ENCODE measurements around the gene NSD2. TPM values are rescaled to one million over a fixed set of nuclear protein-coding genes. Genes with fewer than 3 reads are reported as not detected.

NSD2 gene
- total RNA-seq, 1 experiment from 2014 or later, result 122 TPM

GRCh38 chr4:1890979-1891570, 19.9 kb downstream of the NSD2 start:
- Histone ChIP-seq H3K4me1 (no peaks in the 10 kb centered on the region), H3K27me3 (replicated peaks; ENCODE audit: control insufficient read depth, insufficient read depth, low read length) (no peaks in the 10 kb centered on the region), H3K4me3 (ENCODE audit: low read depth, low read length) (no peak overlapping the region), H3K9me3 (no peaks in the 10 kb centered on the region), H3K36me3 (ENCODE audit: control insufficient read depth, insufficient read depth, low read length) (no peaks in the 10 kb centered on the region; the same call in 1 of the 2 replicates)
- ChIA-PET POLR2A (no interaction called here), CTCF (interaction anchor here (1.2 kb wide), 1 partner anchor 9 kb away, joined by 3 read pairs; no protein-coding TSS in a partner anchor)
- no peak for TF ChIP-seq CTCF (IDR thresholded peaks at IDR 0.05; ENCODE audit: insufficient read depth in 1 of 2, low read depth in 1 of 2, low read length in 1 of 2, severe bottlenecking in 1 of 2, unreplicated experiment in 1 of 2)
- Mint-ChIP-seq H3K4me3 (ENCODE audit: unreplicated experiment) (no peak overlapping the region), H3K4me1 (ENCODE audit: low read depth, unreplicated experiment) (peaks cover 4% of the 10 kb centered on the region), H3K36me3 (ENCODE audit: insufficient read depth, unreplicated experiment) (peaks cover 18% of the 10 kb centered on the region), H3K27ac (ENCODE audit: unreplicated experiment) (no peak overlapping the region), H3K27me3 (ENCODE audit: insufficient read depth, unreplicated experiment) (no peaks in the 10 kb centered on the region), H3K9me3 (ENCODE audit: unreplicated experiment) (no peaks in the 10 kb centered on the region)
- no TSS peak for BruUV-seq (replicated peaks)
- DNase-seq, result no peak
- intact Hi-C loops (cut with micrococcal nuclease; ENCODE audit: unreplicated experiment), result no loop called here

- DNase-seq, result no peak
- H3K4me3 ChIP-seq (ENCODE audit: low read depth, low read length), result no peak overlapping the region
- no peaks in the 10 kb centered on the region for H3K27me3 Mint-ChIP-seq (ENCODE audit: insufficient read depth, unreplicated experiment)
- no peaks in the 10 kb centered on the region for H3K27me3 ChIP-seq (replicated peaks; ENCODE audit: control insufficient read depth, insufficient read depth, low read length)
- no peak overlapping the region for H3K27ac Mint-ChIP-seq (ENCODE audit: unreplicated experiment)
- H3K4me1 Mint-ChIP-seq (ENCODE audit: low read depth, unreplicated experiment), result peaks cover 8% of the 10 kb centered on the region
- H3K9me3 ChIP-seq, result no peaks in the 10 kb centered on the region
- no peak overlapping the region for H3K4me3 Mint-ChIP-seq (ENCODE audit: unreplicated experiment)
- CTCF ChIA-PET, result no interaction called here
- intact Hi-C loops (cut with micrococcal nuclease; ENCODE audit: unreplicated experiment), result no loop called here
- POLR2A ChIA-PET, result no interaction called here
- no peaks in the 10 kb centered on the region; the same call in none of the 2 replicates for H3K36me3 ChIP-seq (ENCODE audit: control insufficient read depth, insufficient read depth, low read length)
- TF ChIP-seq CTCF (IDR thresholded peaks at IDR 0.05; ENCODE audit: insufficient read depth in 1 of 2, low read depth in 1 of 2, low read length in 1 of 2, severe bottlenecking in 1 of 2, unreplicated experiment in 1 of 2), result no peak
- no TSS peak for BruUV-seq (replicated peaks)
- H3K4me1 ChIP-seq, result peaks cover 16% of the 10 kb centered on the region
- H3K36me3 Mint-ChIP-seq (ENCODE audit: insufficient read depth, unreplicated experiment), result peaks cover 37% of the 10 kb centered on the region
- H3K9me3 Mint-ChIP-seq (ENCODE audit: unreplicated experiment), result no peaks in the 10 kb centered on the region
Measured at GRCh38 chr4:1895971-1896657, 24.9 kb downstream of the NSD2 start.

GRCh38 chr4:1896658-1896991, 25.4 kb downstream of the NSD2 start:
- no peak for TF ChIP-seq CTCF (IDR thresholded peaks at IDR 0.05; ENCODE audit: insufficient read depth in 1 of 2, low read depth in 1 of 2, low read length in 1 of 2, severe bottlenecking in 1 of 2, unreplicated experiment in 1 of 2)
- Mint-ChIP-seq H3K27me3 (ENCODE audit: insufficient read depth, unreplicated experiment) (no peaks in the 10 kb centered on the region), H3K4me1 (ENCODE audit: low read depth, unreplicated experiment) (peaks cover 8% of the 10 kb centered on the region), H3K27ac (ENCODE audit: unreplicated experiment) (no peak overlapping the region), H3K9me3 (ENCODE audit: unreplicated experiment) (no peaks in the 10 kb centered on the region), H3K4me3 (ENCODE audit: unreplicated experiment) (no peak overlapping the region), H3K36me3 (ENCODE audit: insufficient read depth, unreplicated experiment) (peaks cover 42% of the 10 kb centered on the region)
- no TSS peak for BruUV-seq (replicated peaks)
- Histone ChIP-seq H3K27me3 (replicated peaks; ENCODE audit: control insufficient read depth, insufficient read depth, low read length) (no peaks in the 10 kb centered on the region), H3K36me3 (ENCODE audit: control insufficient read depth, insufficient read depth, low read length) (peaks cover 1% of the 10 kb centered on the region), H3K4me1 (peaks cover 16% of the 10 kb centered on the region), H3K9me3 (no peaks in the 10 kb centered on the region), H3K4me3 (ENCODE audit: low read depth, low read length) (no peak overlapping the region)
- POLR2A ChIA-PET, result no interaction called here
- intact Hi-C loops (cut with micrococcal nuclease; ENCODE audit: unreplicated experiment), result no loop called here
- CTCF ChIA-PET, result no interaction called here
- DNase-seq, result no peak
